Liver (tissue), 9 donors: ENCODE data around the gene TSPYL2. TPM values are rescaled to one million over a fixed set of nuclear protein-coding genes. Genes with fewer than 3 reads are reported as not detected.
A peak's percentile ranks its signal among the peaks of the same experiment; 100 is the strongest.

Experiments used
- DNase-seq: peaks from one replicate; pipeline ENCODE4 v3.0.0-alpha.2; 2017; ENCODE audit warnings: low spot score
- H3K27ac ChIP-seq, 2 donors: one replicate each; pipeline ENCODE4 v1.7.0; 2013; ENCODE audit warnings: inconsistent platforms in 2 of 2, low read length in 2 of 2, control low read depth in 1 of 2, low read depth in 1 of 2, mild to moderate bottlenecking in 1 of 2
- H3K27me3 ChIP-seq, 4 donors: one replicate each; pipeline versions ENCODE4 v1.6.1 to v1.7.0; 2013; ENCODE audit warnings: low read length in 3 of 4, inconsistent platforms in 1 of 4, mild to moderate bottlenecking in 1 of 4, moderate library complexity in 1 of 4; ENCODE audit not compliant: control insufficient read depth in 4 of 4, insufficient read depth in 4 of 4
- H3K36me3 ChIP-seq, 4 donors: one replicate each; pipeline versions ENCODE4 v1.6.1 to v1.7.0; 2013; ENCODE audit warnings: low read length in 3 of 4, mild to moderate bottlenecking in 3 of 4, low read depth in 1 of 4, moderate library complexity in 1 of 4; ENCODE audit not compliant: control insufficient read depth in 4 of 4, insufficient read depth in 3 of 4
- H3K4me1 ChIP-seq, 4 donors: one replicate each; pipeline versions ENCODE4 v1.6.1 to v1.7.0; 2013; ENCODE audit warnings: low read length in 3 of 4, mild to moderate bottlenecking in 3 of 4, moderate library complexity in 1 of 4; ENCODE audit not compliant: control insufficient read depth in 4 of 4, insufficient read depth in 4 of 4
- H3K4me3 ChIP-seq, 3 donors: one replicate each; pipeline versions ENCODE4 v1.6.1 to v1.7.0; 2013; ENCODE audit warnings: low read length in 3 of 3, control low read depth in 1 of 3, low read depth in 1 of 3, mild to moderate bottlenecking in 1 of 3
- H3K9ac ChIP-seq, 2 donors: one replicate each; pipeline ENCODE4 v1.7.0; 2013; ENCODE audit warnings: low read length in 2 of 2, mild to moderate bottlenecking in 2 of 2, moderate library complexity in 2 of 2, control low read depth in 1 of 2, low read depth in 1 of 2
- H3K9me3 ChIP-seq, 4 donors: one replicate each; pipeline versions ENCODE4 v1.6.1 to v1.7.0; 2013; ENCODE audit warnings: low read length in 3 of 4; ENCODE audit not compliant: control insufficient read depth in 4 of 4
- ATF3 ChIP-seq: IDR thresholded peaks from 2 replicates; pipeline ENCODE4 v1.6.1; 2016; ENCODE audit warnings: antibody characterized with exemption
- CTCF ChIP-seq: fragments of 150-350 bp; IDR thresholded peaks from 2 replicates; pipeline ENCODE4 v1.5.1; 2017; ENCODE audit warnings: improper control_type of control experiment, low read depth, low read length; ENCODE audit not compliant: missing input control
- EGR1 ChIP-seq, 2 donors: IDR thresholded peaks; 2 replicates each; pipeline ENCODE4 v1.6.1; 2016 to 2018; ENCODE audit warnings: antibody characterized with exemption in 2 of 2, low read depth in 2 of 2
- FOXA1 ChIP-seq: IDR thresholded peaks from 2 replicates; pipeline ENCODE4 v1.6.1; 2016; ENCODE audit warnings: antibody characterized with exemption
- FOXA2 ChIP-seq: IDR thresholded peaks from 2 replicates; pipeline ENCODE4 v1.6.1; 2016; ENCODE audit warnings: antibody characterized with exemption
- GABPA ChIP-seq, 2 donors: IDR thresholded peaks in 1 of 2; conservative IDR thresholded peaks in 1 of 2; 2 replicates each; pipeline ENCODE4 v1.6.1; 2016; ENCODE audit warnings: antibody characterized with exemption in 2 of 2, mild to moderate bottlenecking in 1 of 2, moderate library complexity in 1 of 2
- HNF4A ChIP-seq, 2 donors: conservative IDR thresholded peaks; 2 replicates each; pipeline ENCODE4 v1.6.1; 2016; ENCODE audit warnings: antibody characterized with exemption in 2 of 2, mild to moderate bottlenecking in 2 of 2
- HNF4G ChIP-seq: IDR thresholded peaks from 2 replicates; pipeline ENCODE4 v1.6.1; 2016; ENCODE audit warnings: antibody characterized with exemption
- JUND ChIP-seq, 2 donors: IDR thresholded peaks; 2 replicates each; pipeline ENCODE4 v1.6.1; 2016; ENCODE audit warnings: antibody characterized with exemption in 2 of 2
- MAX ChIP-seq: IDR thresholded peaks from 2 replicates; pipeline ENCODE4 v1.6.1; 2016; ENCODE audit warnings: antibody characterized with exemption
- NR2F2 ChIP-seq: IDR thresholded peaks from 2 replicates; pipeline ENCODE4 v1.6.1; 2016; ENCODE audit warnings: antibody characterized with exemption
- RAD21 ChIP-seq, 2 donors: IDR thresholded peaks; 2 replicates each; pipeline ENCODE4 v1.6.1; 2016; ENCODE audit warnings: antibody characterized with exemption in 2 of 2, mild to moderate bottlenecking in 2 of 2
- REST ChIP-seq: IDR thresholded peaks from 2 replicates; pipeline ENCODE4 v1.6.1; 2016; ENCODE audit warnings: antibody characterized with exemption, mild to moderate bottlenecking
- RXRA ChIP-seq, 2 donors: IDR thresholded peaks; 2 replicates each; pipeline ENCODE4 v1.6.1; 2017 to 2018; ENCODE audit warnings: antibody characterized with exemption in 2 of 2, mild to moderate bottlenecking in 1 of 2
- SP1 ChIP-seq: IDR thresholded peaks from 2 replicates; pipeline ENCODE4 v1.6.1; 2018; ENCODE audit warnings: antibody characterized with exemption, mild to moderate bottlenecking
- TAF1 ChIP-seq: conservative IDR thresholded peaks from 2 replicates; pipeline ENCODE4 v1.6.1; 2016; ENCODE audit warnings: antibody characterized with exemption, mild to moderate bottlenecking
- YY1 ChIP-seq: IDR thresholded peaks from 2 replicates; pipeline ENCODE4 v1.6.1; 2016; ENCODE audit warnings: antibody characterized with exemption, mild to moderate bottlenecking
- ZBTB33 ChIP-seq: IDR thresholded peaks from 2 replicates; pipeline ENCODE4 v1.6.1; 2016; ENCODE audit warnings: antibody characterized with exemption
- WGBS: extraction: QIAGEN DNeasy Blood & Tissue Kit; methylation state at CpG from one replicate; pipeline ENCODE4 v1.1.7; 2013; 5-methylcytosine and 5-hydroxymethylcytosine counted together
- polyA plus RNA-seq, 2 donors: library from polyadenylated mRNA; stranded (reverse) in 1 of 2; unstranded in 1 of 2; fragments of 200-250 nt in 1 of 2; fragments of >200 nt in 1 of 2; fragmentation: Nextera tagmentation in 1 of 2; extraction: Ambion mirVana in 1 of 2; gene quantifications; one replicate each; pipeline versions ENCODE4 v1.2.1 to v1.2.3, GENCODE V29; 2013 to 2015
- total RNA-seq, 2 donors: library from RNA; depleted of rRNA; stranded (reverse); fragments of >200 nt; gene quantifications; one replicate each; pipeline ENCODE4 v1.2.3, GENCODE V29; 2014
- donor health status: healthy.
- donor health status: healthy.
- donor health status: healthy.
- donor health status: healthy.
- donor health status: healthy.

The TSPYL2 gene
- total and polyA plus RNA-seq, 4 donors = 2.5 to 8.0 (median 4.8) TPM

GRCh38 chrX:53089224-53089842 is 7.2 kb downstream of the TSPYL2 start:
- 10% methylated on average over 11 of the region's 11 CpGs for WGBS
- DNase-seq = peak; percentile 36
- Histone ChIP-seq H3K36me3 (peaks cover 3 to 9% (median 5%) of the 10 kb centered on the region in 4 donors), H3K27me3 (no peaks in the 10 kb centered on the region), H3K4me3 (peak overlapping the region in 2 of 3 donors; percentile 36 to 63), H3K9ac (peak overlapping the region in 1 of 2 donors; percentile 92), H3K27ac (peak overlapping the region in 1 of 2 donors; percentile 52), H3K4me1 (peaks cover 0 to 34% (median 12%) of the 10 kb centered on the region in 4 donors), H3K9me3 (no peaks in the 10 kb centered on the region)
- peak; percentile 59 to 79 for TF ChIP-seq RAD21 (IDR thresholded peaks at IDR 0.05)
- peak; percentile 80 for TF ChIP-seq CTCF
- TF ChIP-seq NR2F2 = no peak

GRCh38 chrX:53089925-53090324 is 7.8 kb downstream of the TSPYL2 start:
- Histone ChIP-seq H3K9me3 (no peaks in the 10 kb centered on the region), H3K4me3 (no peak overlapping the region), H3K9ac (no peak overlapping the region), H3K27ac (no peak overlapping the region), H3K4me1 (peaks cover 0 to 39% (median 15%) of the 10 kb centered on the region in 4 donors), H3K27me3 (no peaks in the 10 kb centered on the region), H3K36me3 (peaks cover 3 to 9% (median 5%) of the 10 kb centered on the region in 4 donors)
- WGBS = 66% methylated on average over 2 of the region's 2 CpGs
- DNase-seq = no peak
- TF ChIP-seq GABPA (IDR thresholded peaks at IDR 0.05 in 1 of 2, conservative IDR thresholded peaks at IDR 0.05 in 1 of 2) = no peak
- no peak for TF ChIP-seq NR2F2
- no peak for TF ChIP-seq YY1
- TF ChIP-seq RXRA (IDR thresholded peaks at IDR 0.05) = no peak
- TF ChIP-seq HNF4A (conservative IDR thresholded peaks at IDR 0.05) = no peak

- no peak overlapping the region for H3K27ac ChIP-seq
- H3K4me1 ChIP-seq = peaks cover 0 to 34% (median 14%) of the 10 kb centered on the region in 4 donors
- 94% methylated on average over 2 of the region's 2 CpGs for WGBS
- no peak overlapping the region for H3K9ac ChIP-seq
- no peaks in the 10 kb centered on the region for H3K9me3 ChIP-seq
- DNase-seq = no peak
- no peaks in the 10 kb centered on the region for H3K27me3 ChIP-seq
- H3K4me3 ChIP-seq = no peak overlapping the region
- H3K36me3 ChIP-seq = peaks cover 0 to 3% (median 1%) of the 10 kb centered on the region in 4 donors
- no peak for TF ChIP-seq ZBTB33
- TF ChIP-seq NR2F2 = no peak
- TF ChIP-seq REST = no peak
- TF ChIP-seq FOXA1 = no peak
- no peak for TF ChIP-seq EGR1 (IDR thresholded peaks at IDR 0.05; ENCODE audit: low read depth in 2 of 2)
- TF ChIP-seq TAF1 = no peak
- no peak for TF ChIP-seq SP1
- TF ChIP-seq HNF4A (conservative IDR thresholded peaks at IDR 0.05) = no peak
- no peak for TF ChIP-seq JUND (IDR thresholded peaks at IDR 0.05)
- no peak for TF ChIP-seq MAX
- TF ChIP-seq ATF3 = no peak
- TF ChIP-seq RAD21 (IDR thresholded peaks at IDR 0.05) = no peak
- no peak for TF ChIP-seq HNF4G
- no peak for TF ChIP-seq FOXA2
- TF ChIP-seq CTCF = no peak
- no peak for TF ChIP-seq GABPA (IDR thresholded peaks at IDR 0.05 in 1 of 2, conservative IDR thresholded peaks at IDR 0.05 in 1 of 2)
Observed at GRCh38 chrX:53091354-53091753, 9.2 kb downstream of the TSPYL2 start.
